ENCODE results near the gene IRX4.

The IRX4 gene

GRCh38 chr5:1882337-1883119, at the start of gene IRX4:
TSS of gene IRX4 (minus strand) at chr5:1882925. CDS start at chr5:1882647, 278 bp downstream.
- peak within 1 kb of the TSS; percentile 29 for H3K4me3 Mint-ChIP-seq
- ATAC-seq, result no peak

DNA sequence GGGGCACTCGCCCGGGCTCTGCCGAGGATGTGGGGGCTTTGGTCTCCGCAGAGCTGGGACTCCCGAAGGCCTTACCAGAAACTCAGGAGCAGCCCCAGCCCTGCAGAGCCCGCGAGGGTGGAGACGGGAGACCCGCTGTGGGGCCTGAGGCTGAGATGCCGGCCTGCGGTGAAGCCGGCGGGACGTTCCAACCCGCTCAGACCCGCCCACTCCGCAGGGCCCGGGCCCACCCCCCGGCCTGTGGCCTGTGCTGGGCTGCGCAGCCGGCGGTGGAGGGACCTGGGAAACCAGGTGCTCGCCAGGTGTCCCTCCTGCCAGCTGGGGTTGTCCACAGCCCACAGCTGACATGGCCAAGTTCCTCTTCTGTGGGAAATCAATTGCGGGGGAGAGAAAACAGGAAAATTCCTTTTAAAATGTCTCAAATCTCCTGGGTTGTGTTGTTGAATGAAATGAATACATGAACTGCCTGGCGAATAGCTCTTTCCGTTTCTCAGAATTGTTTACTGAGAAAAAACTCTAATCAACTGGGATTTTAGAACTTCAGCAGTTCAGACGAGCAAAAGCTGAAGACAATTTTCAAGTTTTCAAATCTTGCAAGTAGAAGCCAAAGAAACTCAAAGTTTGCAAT, 49.0 kb upstream of the IRX4 start:
- no peak overlapping the region for H3K27ac Mint-ChIP-seq
- H3K9me3 Mint-ChIP-seq, result no peaks in the 10 kb centered on the region
- H3K27me3 Mint-ChIP-seq, result peaks cover 33% of the 10 kb centered on the region
- peak; percentile 26 for ATAC-seq
- H3K36me3 Mint-ChIP-seq, result no peaks in the 10 kb centered on the region
- H3K4me3 Mint-ChIP-seq, result no peak overlapping the region
- H3K4me1 Mint-ChIP-seq, result no peaks in the 10 kb centered on the region

More at GRCh38 chr5:1882337-1883119, at the start of gene IRX4:
- Mint-ChIP-seq H3K27ac (no peak within 1 kb of the TSS), H3K36me3 (no peaks in the 10 kb centered on the region), H3K27me3 (peaks cover 59% of the 10 kb centered on the region), H3K9me3 (no peaks in the 10 kb centered on the region), H3K4me1 (peaks cover 6% of the 10 kb centered on the region)

DNA sequence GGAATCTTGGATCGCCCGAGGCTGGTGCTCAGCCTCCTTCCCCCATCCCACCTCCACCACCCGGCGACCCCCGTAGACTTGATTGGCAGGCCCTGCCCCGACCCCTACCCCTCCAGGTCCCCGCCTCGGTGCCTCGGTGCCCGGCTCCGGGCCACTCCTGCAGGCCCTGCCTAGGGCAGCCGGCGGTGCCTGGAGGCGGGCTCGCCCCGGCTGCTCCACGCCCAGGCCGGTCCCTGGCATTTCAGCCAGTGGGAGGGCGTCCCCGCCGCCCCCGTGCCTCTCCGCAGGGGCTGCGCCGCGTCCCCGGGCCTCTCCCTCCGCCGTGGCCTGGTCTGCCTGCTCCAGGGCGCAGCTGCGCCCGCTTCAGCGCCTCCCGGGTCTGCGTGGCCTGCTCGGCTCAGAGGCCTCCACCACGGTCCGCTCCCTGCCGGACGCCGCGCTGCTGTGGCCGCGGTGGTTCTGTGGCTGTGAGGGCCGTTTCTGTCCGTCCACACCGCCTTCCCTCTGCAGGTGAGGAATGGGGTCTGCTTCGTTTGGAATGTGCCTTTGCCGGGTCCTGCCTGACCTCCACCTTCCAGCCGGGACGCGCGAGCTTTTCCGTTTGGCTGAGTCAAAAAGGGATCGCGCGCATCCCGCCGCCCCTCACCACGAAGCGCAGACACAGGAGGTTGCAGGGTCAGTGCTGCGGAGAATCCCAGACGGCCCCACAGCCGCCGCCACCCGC, 48.3 kb upstream of the IRX4 start:
- no peaks in the 10 kb centered on the region for H3K36me3 Mint-ChIP-seq
- peaks cover 26% of the 10 kb centered on the region for H3K27me3 Mint-ChIP-seq
- no peak overlapping the region for H3K4me3 Mint-ChIP-seq
- H3K9me3 Mint-ChIP-seq, result no peaks in the 10 kb centered on the region
- H3K4me1 Mint-ChIP-seq, result no peaks in the 10 kb centered on the region
- H3K27ac Mint-ChIP-seq, result no peak overlapping the region
- ATAC-seq, result peak; percentile 38

DNA sequence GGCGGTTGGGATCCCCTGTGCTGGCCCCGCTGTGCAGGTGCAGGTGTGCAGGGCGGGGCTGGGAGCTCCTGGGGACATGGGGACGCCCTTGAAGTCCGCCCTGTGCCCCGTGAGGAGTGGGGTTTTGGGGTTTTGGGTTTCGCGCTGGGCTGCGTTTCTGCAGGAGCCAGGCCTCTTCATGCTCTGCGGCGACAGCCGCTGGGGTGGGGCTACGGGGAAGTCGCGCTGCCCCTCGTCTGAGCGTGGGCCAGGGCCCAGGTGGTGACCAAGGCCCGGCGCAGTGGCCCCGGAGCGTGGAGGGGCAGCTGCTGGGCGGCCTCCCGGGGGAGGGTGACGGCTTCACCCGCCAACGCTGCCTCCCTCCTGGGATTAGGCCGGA, 47.8 kb upstream of the IRX4 start:
- Mint-ChIP-seq H3K9me3 (no peaks in the 10 kb centered on the region), H3K36me3 (no peaks in the 10 kb centered on the region), H3K4me1 (no peaks in the 10 kb centered on the region), H3K27ac (no peak overlapping the region), H3K4me3 (no peak overlapping the region), H3K27me3 (peaks cover 21% of the 10 kb centered on the region)
- peak; percentile 18 for ATAC-seq

GRCh38 chr5:1929108-1929991, 46.6 kb upstream of the IRX4 start:
- Mint-ChIP-seq H3K36me3 (no peaks in the 10 kb centered on the region), H3K27ac (no peak overlapping the region), H3K4me1 (no peaks in the 10 kb centered on the region), H3K9me3 (no peaks in the 10 kb centered on the region), H3K4me3 (no peak overlapping the region), H3K27me3 (peaks cover 11% of the 10 kb centered on the region)
- no peak for ATAC-seq

DNA sequence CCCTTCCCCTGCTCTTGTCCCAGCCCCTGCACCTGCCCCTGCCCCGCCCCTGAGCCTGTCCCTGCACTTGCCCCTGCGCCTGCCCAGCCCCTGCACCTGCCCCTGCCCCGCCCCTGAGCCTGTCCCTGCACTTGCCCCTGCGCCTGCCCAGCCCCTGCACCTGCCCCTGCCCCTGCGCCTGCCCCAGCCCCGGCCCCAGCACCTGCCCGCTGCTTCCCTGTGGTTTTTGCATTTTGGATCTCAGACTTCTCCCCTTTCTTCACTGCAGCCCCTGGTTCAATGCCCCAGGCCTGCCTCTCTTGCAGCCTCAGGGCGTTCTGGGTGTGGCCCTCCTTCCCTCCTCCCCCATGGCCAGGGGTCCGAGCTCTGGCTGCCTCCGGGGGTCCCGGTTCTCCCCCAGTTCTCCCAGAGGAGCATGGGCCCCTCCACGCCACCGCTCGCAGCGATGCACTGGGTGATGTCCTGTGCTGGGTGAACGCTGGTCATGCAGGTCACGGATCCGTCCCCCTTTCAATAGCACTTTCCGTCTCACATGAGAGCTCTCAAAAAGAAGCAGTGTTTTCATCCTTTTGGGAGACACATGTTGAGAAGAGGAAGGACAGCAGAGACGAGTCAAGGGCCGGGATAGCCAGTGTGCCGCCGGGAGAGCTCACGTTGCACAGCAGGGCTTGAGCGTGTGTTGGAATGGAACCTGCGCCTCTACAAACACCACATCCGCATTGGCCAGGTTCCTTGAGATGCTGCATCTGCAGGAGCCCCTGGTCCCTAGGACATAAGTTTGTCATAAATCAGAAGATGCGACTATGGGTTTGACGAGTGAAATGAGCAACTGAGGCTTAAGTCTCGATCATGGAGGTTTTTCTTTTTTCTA, 44.0 kb upstream of the IRX4 start:
- H3K4me1 Mint-ChIP-seq, result no peaks in the 10 kb centered on the region
- no peaks in the 10 kb centered on the region for H3K9me3 Mint-ChIP-seq
- no peak overlapping the region for H3K4me3 Mint-ChIP-seq
- no peaks in the 10 kb centered on the region for H3K36me3 Mint-ChIP-seq
- no peak overlapping the region for H3K27ac Mint-ChIP-seq
- peak; percentile 10 for ATAC-seq
- H3K27me3 Mint-ChIP-seq, result peaks cover 7% of the 10 kb centered on the region

DNA sequence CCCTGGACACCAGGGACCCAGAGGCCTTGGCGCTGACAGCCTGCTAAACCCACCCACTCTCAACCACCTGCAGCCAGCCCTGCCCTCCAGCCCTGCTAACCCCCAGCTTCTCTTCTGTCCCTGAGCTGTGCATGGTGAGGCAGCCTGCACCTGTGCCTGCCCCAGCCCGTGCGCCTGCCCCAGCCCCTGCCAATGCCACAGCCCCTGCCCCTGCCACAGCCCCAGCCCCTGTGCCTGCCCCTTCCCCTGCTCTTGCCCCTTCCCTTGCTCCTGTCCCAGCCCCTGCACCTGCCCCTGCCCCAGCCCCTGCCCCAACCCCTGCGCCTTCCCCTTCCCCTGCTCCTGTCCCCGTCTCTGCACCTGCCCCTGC, 43.3 kb upstream of the IRX4 start:
- Mint-ChIP-seq H3K36me3 (no peaks in the 10 kb centered on the region), H3K4me1 (no peaks in the 10 kb centered on the region), H3K9me3 (no peaks in the 10 kb centered on the region), H3K27ac (no peak overlapping the region), H3K4me3 (no peak overlapping the region), H3K27me3 (peaks cover 7% of the 10 kb centered on the region)
- ATAC-seq, result peak; percentile 25

DNA sequence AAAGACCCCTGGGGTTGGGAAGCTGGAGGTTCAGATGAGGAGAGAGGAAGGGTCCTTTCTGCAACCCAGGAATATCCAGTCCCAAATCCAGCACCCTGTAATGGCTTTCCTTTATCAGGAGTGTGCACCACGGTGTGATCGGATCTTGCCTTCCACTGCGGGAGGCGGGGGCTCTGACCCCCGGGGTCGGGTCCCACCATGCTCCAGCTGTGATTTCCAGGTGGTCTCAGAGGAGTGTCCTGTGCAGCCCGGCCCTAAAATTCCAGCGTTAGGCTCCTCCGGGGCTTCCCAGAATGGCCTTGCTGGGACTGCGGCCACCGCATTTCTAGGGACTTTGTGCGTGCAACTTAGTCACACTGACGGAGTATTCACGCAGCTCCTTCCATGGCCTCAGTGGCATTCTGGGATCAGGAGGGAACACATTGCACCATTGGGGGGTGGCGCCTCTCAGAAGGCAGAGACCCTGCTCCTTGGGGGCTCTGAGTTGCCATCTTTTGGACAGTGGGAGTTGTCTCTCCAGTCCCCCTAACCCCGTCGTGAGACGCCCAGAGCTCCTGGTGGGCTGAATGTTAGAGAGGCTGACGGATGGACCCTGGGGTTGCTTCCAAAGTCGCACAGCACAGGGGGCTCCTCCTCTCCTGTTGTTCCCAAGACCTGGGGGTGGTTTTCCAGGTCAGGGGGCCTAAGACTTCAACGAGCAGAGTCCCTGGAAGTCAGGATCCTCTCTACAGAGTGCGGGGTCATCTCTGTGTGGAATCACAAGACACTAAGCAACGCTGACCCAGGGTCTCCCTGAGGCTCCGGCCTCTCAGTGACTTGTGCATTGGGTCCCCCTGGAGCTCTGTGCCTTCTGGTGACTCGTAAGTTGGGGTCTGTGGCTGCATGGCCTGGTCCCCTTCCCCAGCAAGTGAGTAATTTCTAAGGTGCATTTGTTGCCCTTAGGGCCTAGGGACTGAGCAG, 42.7 kb upstream of the IRX4 start:
- Mint-ChIP-seq H3K9me3 (no peaks in the 10 kb centered on the region), H3K27me3 (peaks cover 13% of the 10 kb centered on the region), H3K27ac (no peak overlapping the region), H3K4me3 (no peak overlapping the region), H3K36me3 (no peaks in the 10 kb centered on the region), H3K4me1 (no peaks in the 10 kb centered on the region)
- ATAC-seq, result no peak

DNA sequence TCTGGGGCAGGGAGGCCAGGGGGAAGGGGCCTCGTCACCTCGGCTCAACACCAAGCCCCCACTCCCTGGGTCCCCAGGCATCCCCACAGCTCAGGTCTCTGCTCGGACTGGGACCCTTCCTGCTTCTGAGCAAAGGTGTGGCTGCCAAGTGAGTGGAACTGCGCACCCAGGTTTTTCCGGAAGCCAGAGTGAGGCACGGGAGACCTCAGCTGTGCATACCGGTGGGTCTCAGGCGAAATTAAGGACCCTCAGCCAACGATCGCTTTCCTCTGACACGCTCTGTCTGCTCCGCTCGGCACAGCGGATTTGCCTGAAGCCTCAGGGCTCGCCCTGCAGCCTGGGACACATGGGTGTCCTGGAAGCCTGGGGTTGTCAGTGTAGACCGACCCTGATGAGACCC, 41.0 kb upstream of the IRX4 start:
- H3K4me1 Mint-ChIP-seq, result no peaks in the 10 kb centered on the region
- no peak overlapping the region for H3K27ac Mint-ChIP-seq
- no peaks in the 10 kb centered on the region for H3K36me3 Mint-ChIP-seq
- no peak overlapping the region for H3K4me3 Mint-ChIP-seq
- peaks cover 27% of the 10 kb centered on the region for H3K27me3 Mint-ChIP-seq
- no peak for ATAC-seq
- H3K9me3 Mint-ChIP-seq, result no peaks in the 10 kb centered on the region

GRCh38 chr5:1923341-1923740, 40.6 kb upstream of the IRX4 start:
- no peaks in the 10 kb centered on the region for H3K9me3 Mint-ChIP-seq
- H3K36me3 Mint-ChIP-seq, result no peaks in the 10 kb centered on the region
- no peak overlapping the region for H3K27ac Mint-ChIP-seq
- H3K4me3 Mint-ChIP-seq, result no peak overlapping the region
- no peak for ATAC-seq
- no peaks in the 10 kb centered on the region for H3K4me1 Mint-ChIP-seq
- peaks cover 32% of the 10 kb centered on the region for H3K27me3 Mint-ChIP-seq

- Mint-ChIP-seq H3K27ac (no peak overlapping the region), H3K9me3 (peaks cover 2% of the 10 kb centered on the region), H3K36me3 (no peaks in the 10 kb centered on the region), H3K4me1 (no peaks in the 10 kb centered on the region), H3K27me3 (peaks cover 46% of the 10 kb centered on the region), H3K4me3 (no peak overlapping the region)
- no peak for ATAC-seq
Measured at GRCh38 chr5:1921711-1922110, 39.0 kb upstream of the IRX4 start.

DNA sequence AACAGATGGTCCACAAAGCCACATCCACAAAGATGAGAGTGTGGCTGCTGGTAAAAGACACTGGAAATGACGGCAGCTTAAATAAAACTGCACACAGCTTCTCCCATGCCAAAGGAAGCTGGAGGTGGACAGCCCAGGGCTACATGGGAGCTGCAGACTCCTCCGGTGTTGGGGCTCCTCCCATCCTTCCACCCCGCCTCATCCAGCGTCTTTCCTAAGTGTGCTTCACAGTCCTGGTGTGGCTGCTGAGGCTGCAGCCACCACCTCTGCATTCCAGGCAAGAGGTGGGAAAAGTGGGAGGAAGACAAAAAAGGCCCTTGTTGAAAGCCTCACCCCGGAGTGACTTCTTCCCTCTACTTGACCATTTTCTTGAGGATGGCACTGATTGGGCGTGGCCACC, 37.0 kb upstream of the IRX4 start:
- H3K36me3 Mint-ChIP-seq, result no peaks in the 10 kb centered on the region
- peaks cover 7% of the 10 kb centered on the region for H3K9me3 Mint-ChIP-seq
- H3K4me3 Mint-ChIP-seq, result no peak overlapping the region
- ATAC-seq, result no peak
- no peaks in the 10 kb centered on the region for H3K4me1 Mint-ChIP-seq
- H3K27ac Mint-ChIP-seq, result no peak overlapping the region
- H3K27me3 Mint-ChIP-seq, result peaks cover 48% of the 10 kb centered on the region

GRCh38 chr5:1919209-1919566, 36.5 kb upstream of the IRX4 start:
- ATAC-seq, result no peak
- Mint-ChIP-seq H3K4me3 (no peak overlapping the region), H3K36me3 (no peaks in the 10 kb centered on the region), H3K27me3 (peaks cover 48% of the 10 kb centered on the region), H3K27ac (no peak overlapping the region), H3K4me1 (no peaks in the 10 kb centered on the region), H3K9me3 (peaks cover 10% of the 10 kb centered on the region)

All from stimulated activated memory B cell treated with anti-CD40 and anti-IgM and Interleukin-4, amounts not matched to agents 10 μg/mL and 1 μg/mL and 100 μg/mL, for 72 hours (primary cell).